SKM-1 (cell line): ENCODE results near the gene PSMD2.

Experiments used
- DNase-seq: peaks from one replicate; lab custom pipeline; 2025; ENCODE audit not compliant: unreplicated experiment; lab: John Stamatoyannopoulos, UW

PSMD2 gene

GRCh38 chr3:184354121-184354728 lies 55.2 kb downstream of the PSMD2 start:
- no peak for DNase-seq

GRCh38 chr3:184354754-184355153 lies 55.7 kb downstream of the PSMD2 start:
- DNase-seq = no peak

- no peak for DNase-seq
Observed at GRCh38 chr3:184355261-184356040, 56.4 kb downstream of the PSMD2 start.

GRCh38 chr3:184357248-184358123 lies 58.4 kb downstream of the PSMD2 start:
- DNase-seq = no peak

- no peak for DNase-seq
Observed at GRCh38 chr3:184358124-184358767, 59.2 kb downstream of the PSMD2 start.
